WTC11 (cell line): ENCODE results near the gene OR4F15. TPM values are rescaled to one million over a fixed set of nuclear protein-coding genes. Genes with fewer than 3 reads are reported as not detected.

Experiments used
- ATAC-seq: fragments of 200-7000 bp; cut with Tn5 transposase; 2 replicates; pipeline ENCODE4 v1.10.0; 2021; ENCODE audit warnings: mild to moderate bottlenecking, moderate library complexity
- CTCF ChIA-PET: fragments of 300-600 bp; sonication (Branson Sonifier 250); formaldehyde crosslinking; loops from one replicate; lab custom pipeline; 2021; ENCODE audit warnings: antibody characterized with exemption; lab: Charles Lee
- POLR2A ChIA-PET: fragments of 350-600 bp; sonication (Branson Sonifier 250); formaldehyde crosslinking; loops from one replicate; lab custom pipeline; 2021; ENCODE audit warnings: antibody characterized with exemption; lab: Charles Lee
- DNase-seq: peaks from one replicate; pipeline ENCODE4 v3.0.0; 2021; ENCODE audit warnings: low spot score
- H3K27ac Mint-ChIP-seq: 2 replicates; pipeline ENCODE4 v1.8.0; 2021; ENCODE audit warnings: mixed read lengths
- H3K27me3 Mint-ChIP-seq: 2 replicates; pipeline ENCODE4 v1.8.0; 2021; ENCODE audit warnings: low read depth, mild to moderate bottlenecking, moderate library complexity, mixed read lengths
- H3K36me3 Mint-ChIP-seq: 2 replicates; pipeline ENCODE4 v1.8.0; 2021; ENCODE audit warnings: mixed read lengths
- H3K4me1 Mint-ChIP-seq: 2 replicates; pipeline ENCODE4 v1.8.0; 2022; ENCODE audit warnings: mixed read lengths
- H3K4me3 Mint-ChIP-seq: 2 replicates; pipeline ENCODE4 v1.8.0; 2021; ENCODE audit warnings: mild to moderate bottlenecking, moderate library complexity, mixed read lengths
- H3K9me3 Mint-ChIP-seq: 2 replicates; pipeline ENCODE4 v1.8.0; 2021; ENCODE audit warnings: mixed read lengths
- ARID4B ChIP-seq: sonication (generic); formaldehyde crosslinking; IDR thresholded peaks from 2 replicates; pipeline ENCODE4 v1.8.0; 2023; ENCODE audit warnings: missing genetic modification reagents, mild to moderate bottlenecking, borderline replicate concordance
- ELF4 ChIP-seq: sonication (generic); formaldehyde crosslinking; IDR thresholded peaks from 2 replicates; pipeline ENCODE4 v1.8.1; 2022; ENCODE audit warnings: low read depth, mild to moderate bottlenecking, moderate library complexity, missing genetic modification reagents
- GABPB1 ChIP-seq: sonication (generic); formaldehyde crosslinking; IDR thresholded peaks from 2 replicates; pipeline ENCODE4 v1.8.1; 2023; ENCODE audit warnings: mild to moderate bottlenecking, missing genetic modification reagents
- GTF2I ChIP-seq: fragments of 250-450 bp; sonication (Bioruptor Pico); conservative IDR thresholded peaks from 2 replicates; pipeline ENCODE4 v1.4.0; 2021; ENCODE audit warnings: mild to moderate bottlenecking
- IRF1 ChIP-seq: sonication (generic); formaldehyde crosslinking; IDR thresholded peaks from 2 replicates; pipeline ENCODE4 v1.8.0; 2023; ENCODE audit warnings: missing genetic modification reagents
- NFE2L1 ChIP-seq: sonication (generic); formaldehyde crosslinking; IDR thresholded peaks from 2 replicates; pipeline ENCODE4 v1.8.1; 2023; ENCODE audit warnings: missing genetic modification reagents
- NR2C2 ChIP-seq: sonication (generic); formaldehyde crosslinking; IDR thresholded peaks from 2 replicates; pipeline ENCODE4 v1.8.0; 2022; ENCODE audit warnings: mild to moderate bottlenecking, missing genetic modification reagents
- OVOL2 ChIP-seq: fragments of 250-450 bp; sonication (Bioruptor Pico); IDR thresholded peaks from 2 replicates; pipeline ENCODE4 v1.9.0; 2021; ENCODE audit warnings: mild to moderate bottlenecking, borderline replicate concordance
- SOX15 ChIP-seq: fragments of 250-450 bp; sonication (Bioruptor Pico); IDR thresholded peaks from 2 replicates; pipeline ENCODE4 v1.9.0; 2021; ENCODE audit warnings: mild to moderate bottlenecking
- STAT6 ChIP-seq: sonication (generic); formaldehyde crosslinking; conservative IDR thresholded peaks from 2 replicates; pipeline ENCODE4 v1.8.1; 2023; ENCODE audit warnings: mild to moderate bottlenecking, low read depth, missing genetic modification reagents, moderate library complexity
- TEAD1 ChIP-seq: sonication (generic); formaldehyde crosslinking; IDR thresholded peaks from 2 replicates; pipeline ENCODE4 v1.8.0; 2022; ENCODE audit warnings: mild to moderate bottlenecking, missing genetic modification reagents
- ZBTB21 ChIP-seq: sonication (generic); formaldehyde crosslinking; IDR thresholded peaks from 2 replicates; pipeline ENCODE4 v1.8.1; 2023; ENCODE audit warnings: mild to moderate bottlenecking, missing genetic modification reagents, borderline replicate concordance
- ZNF396 ChIP-seq: fragments of 250-450 bp; sonication (Bioruptor Pico); IDR thresholded peaks from 2 replicates; pipeline ENCODE4 v1.8.0; 2021; ENCODE audit warnings: mild to moderate bottlenecking, moderate library complexity, borderline replicate concordance
- total RNA-seq: library from RNA; stranded (reverse); gene quantifications from 3 replicates; pipeline ENCODE4 v1.2.3, GENCODE V29; 2021
- TF ChIP-seq, protein P1 (sequence below): sonication (generic); formaldehyde crosslinking; IDR thresholded peaks from 2 replicates; pipeline ENCODE4 v1.8.1; 2023; ENCODE audit warnings: mild to moderate bottlenecking, missing genetic modification reagents
- TF ChIP-seq, protein P2 (sequence below): fragments of 250-450 bp; sonication (Bioruptor Pico); IDR thresholded peaks from 2 replicates; pipeline ENCODE4 v1.9.0; 2021; ENCODE audit warnings: mild to moderate bottlenecking
- TF ChIP-seq, protein P3 (sequence below): sonication (generic); formaldehyde crosslinking; IDR thresholded peaks from 2 replicates; pipeline ENCODE4 v1.8.0; 2022; ENCODE audit warnings: missing genetic modification reagents
- TF ChIP-seq, protein P4 (sequence below): fragments of 250-450 bp; sonication (Bioruptor Pico); IDR thresholded peaks from 2 replicates; pipeline ENCODE4 v1.9.0; 2021; ENCODE audit warnings: mild to moderate bottlenecking

Gene OR4F15
- total RNA-seq, 1 experiment from 2014 or later: not detected

DNA sequence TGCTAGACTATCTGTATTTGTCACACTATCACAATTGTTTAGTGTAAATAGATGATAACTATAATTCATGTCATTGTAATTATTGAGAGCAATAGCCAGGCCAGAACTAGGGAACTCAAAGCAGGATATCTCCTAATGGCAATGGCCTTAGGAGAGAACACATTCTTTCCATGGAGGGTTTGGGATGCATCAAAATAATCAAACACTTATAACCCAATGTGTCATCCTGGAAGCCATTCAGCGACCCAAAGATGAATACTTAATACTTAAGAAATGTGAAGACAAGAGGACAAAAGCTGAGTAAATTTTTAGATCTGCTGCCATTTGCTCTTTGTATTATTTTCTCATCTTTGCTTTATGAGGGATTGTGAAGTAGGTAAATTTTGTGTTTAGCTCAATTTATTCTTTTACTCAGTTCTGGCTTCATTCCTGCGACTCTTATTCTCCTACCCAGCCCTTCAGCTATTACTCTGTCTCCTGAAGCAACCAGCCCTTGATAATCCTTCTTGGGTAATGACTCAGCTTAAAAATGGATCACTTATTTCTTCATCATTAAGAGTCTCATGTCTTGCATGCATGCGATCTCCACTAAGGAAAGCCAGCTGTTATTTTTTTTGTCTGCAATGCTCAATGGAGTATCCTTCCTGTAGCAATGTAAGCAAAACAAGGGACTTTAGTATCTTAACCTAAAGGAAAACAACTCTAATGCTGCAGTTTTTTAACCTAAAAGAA, 2.0 kb downstream of the OR4F15 start:
- H3K4me1 Mint-ChIP-seq: no peaks in the 10 kb centered on the region
- DNase-seq: no peak
- no peak overlapping the region for H3K4me3 Mint-ChIP-seq
- TF ChIP-seq TEAD1 (CRISPR knock-in tag): no peak
- TF ChIP-seq NR2C2 (CRISPR knock-in tag): no peak
- TF ChIP-seq OVOL2 (CRISPR knock-in tag): no peak
- TF ChIP-seq GTF2I (CRISPR knock-in tag): no peak
- TF ChIP-seq, protein P1, sequence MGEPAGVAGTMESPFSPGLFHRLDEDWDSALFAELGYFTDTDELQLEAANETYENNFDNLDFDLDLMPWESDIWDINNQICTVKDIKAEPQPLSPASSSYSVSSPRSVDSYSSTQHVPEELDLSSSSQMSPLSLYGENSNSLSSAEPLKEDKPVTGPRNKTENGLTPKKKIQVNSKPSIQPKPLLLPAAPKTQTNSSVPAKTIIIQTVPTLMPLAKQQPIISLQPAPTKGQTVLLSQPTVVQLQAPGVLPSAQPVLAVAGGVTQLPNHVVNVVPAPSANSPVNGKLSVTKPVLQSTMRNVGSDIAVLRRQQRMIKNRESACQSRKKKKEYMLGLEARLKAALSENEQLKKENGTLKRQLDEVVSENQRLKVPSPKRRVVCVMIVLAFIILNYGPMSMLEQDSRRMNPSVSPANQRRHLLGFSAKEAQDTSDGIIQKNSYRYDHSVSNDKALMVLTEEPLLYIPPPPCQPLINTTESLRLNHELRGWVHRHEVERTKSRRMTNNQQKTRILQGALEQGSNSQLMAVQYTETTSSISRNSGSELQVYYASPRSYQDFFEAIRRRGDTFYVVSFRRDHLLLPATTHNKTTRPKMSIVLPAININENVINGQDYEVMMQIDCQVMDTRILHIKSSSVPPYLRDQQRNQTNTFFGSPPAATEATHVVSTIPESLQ (CRISPR knock-in tag): no peak
- TF ChIP-seq GABPB1 (CRISPR knock-in tag): no peak
- no peak for TF ChIP-seq STAT6 (CRISPR knock-in tag)
- TF ChIP-seq ELF4 (CRISPR knock-in tag): no peak
- no peak for TF ChIP-seq SOX15 (CRISPR knock-in tag)
- no peak for TF ChIP-seq IRF1 (CRISPR knock-in tag)
- TF ChIP-seq, protein P2, sequence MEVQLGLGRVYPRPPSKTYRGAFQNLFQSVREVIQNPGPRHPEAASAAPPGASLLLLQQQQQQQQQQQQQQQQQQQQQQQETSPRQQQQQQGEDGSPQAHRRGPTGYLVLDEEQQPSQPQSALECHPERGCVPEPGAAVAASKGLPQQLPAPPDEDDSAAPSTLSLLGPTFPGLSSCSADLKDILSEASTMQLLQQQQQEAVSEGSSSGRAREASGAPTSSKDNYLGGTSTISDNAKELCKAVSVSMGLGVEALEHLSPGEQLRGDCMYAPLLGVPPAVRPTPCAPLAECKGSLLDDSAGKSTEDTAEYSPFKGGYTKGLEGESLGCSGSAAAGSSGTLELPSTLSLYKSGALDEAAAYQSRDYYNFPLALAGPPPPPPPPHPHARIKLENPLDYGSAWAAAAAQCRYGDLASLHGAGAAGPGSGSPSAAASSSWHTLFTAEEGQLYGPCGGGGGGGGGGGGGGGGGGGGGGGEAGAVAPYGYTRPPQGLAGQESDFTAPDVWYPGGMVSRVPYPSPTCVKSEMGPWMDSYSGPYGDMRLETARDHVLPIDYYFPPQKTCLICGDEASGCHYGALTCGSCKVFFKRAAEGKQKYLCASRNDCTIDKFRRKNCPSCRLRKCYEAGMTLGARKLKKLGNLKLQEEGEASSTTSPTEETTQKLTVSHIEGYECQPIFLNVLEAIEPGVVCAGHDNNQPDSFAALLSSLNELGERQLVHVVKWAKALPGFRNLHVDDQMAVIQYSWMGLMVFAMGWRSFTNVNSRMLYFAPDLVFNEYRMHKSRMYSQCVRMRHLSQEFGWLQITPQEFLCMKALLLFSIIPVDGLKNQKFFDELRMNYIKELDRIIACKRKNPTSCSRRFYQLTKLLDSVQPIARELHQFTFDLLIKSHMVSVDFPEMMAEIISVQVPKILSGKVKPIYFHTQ (CRISPR knock-in tag): no peak
- no peak for TF ChIP-seq ZBTB21 (CRISPR knock-in tag)
- no peak for TF ChIP-seq NFE2L1 (CRISPR knock-in tag)
- ATAC-seq: no peak
- peaks cover 12% of the 10 kb centered on the region for H3K27me3 Mint-ChIP-seq
- ChIA-PET CTCF (no interaction called here), POLR2A (no interaction called here)
- no peak overlapping the region for H3K27ac Mint-ChIP-seq
- no peaks in the 10 kb centered on the region for H3K36me3 Mint-ChIP-seq
- H3K9me3 Mint-ChIP-seq: no peaks in the 10 kb centered on the region

DNA sequence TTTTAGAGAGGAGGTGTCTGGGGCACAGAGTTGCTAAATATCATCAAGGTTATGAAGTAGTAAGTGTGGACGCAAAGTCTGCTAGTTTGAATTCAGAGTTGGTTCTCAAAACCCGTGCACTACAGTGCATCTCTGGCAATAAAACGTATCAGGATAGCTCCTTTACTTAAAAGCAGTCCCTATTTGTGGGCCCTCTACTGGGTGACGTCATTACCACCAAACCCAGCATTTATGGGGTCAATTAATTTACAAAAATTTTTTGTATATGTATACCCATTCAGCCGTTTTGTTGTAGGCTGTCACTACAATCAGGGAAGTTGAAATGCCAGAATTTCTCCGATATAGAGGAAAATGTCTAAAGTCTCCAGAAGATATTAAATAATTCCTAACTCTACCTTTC, 8.8 kb downstream of the OR4F15 start:
- Mint-ChIP-seq H3K4me3 (no peak overlapping the region), H3K27me3 (peaks cover 15% of the 10 kb centered on the region)
- TF ChIP-seq ZNF396 (CRISPR knock-in tag) (no peak), ARID4B (CRISPR knock-in tag) (no peak), OVOL2 (CRISPR knock-in tag) (no peak)
- TF ChIP-seq, protein P3, sequence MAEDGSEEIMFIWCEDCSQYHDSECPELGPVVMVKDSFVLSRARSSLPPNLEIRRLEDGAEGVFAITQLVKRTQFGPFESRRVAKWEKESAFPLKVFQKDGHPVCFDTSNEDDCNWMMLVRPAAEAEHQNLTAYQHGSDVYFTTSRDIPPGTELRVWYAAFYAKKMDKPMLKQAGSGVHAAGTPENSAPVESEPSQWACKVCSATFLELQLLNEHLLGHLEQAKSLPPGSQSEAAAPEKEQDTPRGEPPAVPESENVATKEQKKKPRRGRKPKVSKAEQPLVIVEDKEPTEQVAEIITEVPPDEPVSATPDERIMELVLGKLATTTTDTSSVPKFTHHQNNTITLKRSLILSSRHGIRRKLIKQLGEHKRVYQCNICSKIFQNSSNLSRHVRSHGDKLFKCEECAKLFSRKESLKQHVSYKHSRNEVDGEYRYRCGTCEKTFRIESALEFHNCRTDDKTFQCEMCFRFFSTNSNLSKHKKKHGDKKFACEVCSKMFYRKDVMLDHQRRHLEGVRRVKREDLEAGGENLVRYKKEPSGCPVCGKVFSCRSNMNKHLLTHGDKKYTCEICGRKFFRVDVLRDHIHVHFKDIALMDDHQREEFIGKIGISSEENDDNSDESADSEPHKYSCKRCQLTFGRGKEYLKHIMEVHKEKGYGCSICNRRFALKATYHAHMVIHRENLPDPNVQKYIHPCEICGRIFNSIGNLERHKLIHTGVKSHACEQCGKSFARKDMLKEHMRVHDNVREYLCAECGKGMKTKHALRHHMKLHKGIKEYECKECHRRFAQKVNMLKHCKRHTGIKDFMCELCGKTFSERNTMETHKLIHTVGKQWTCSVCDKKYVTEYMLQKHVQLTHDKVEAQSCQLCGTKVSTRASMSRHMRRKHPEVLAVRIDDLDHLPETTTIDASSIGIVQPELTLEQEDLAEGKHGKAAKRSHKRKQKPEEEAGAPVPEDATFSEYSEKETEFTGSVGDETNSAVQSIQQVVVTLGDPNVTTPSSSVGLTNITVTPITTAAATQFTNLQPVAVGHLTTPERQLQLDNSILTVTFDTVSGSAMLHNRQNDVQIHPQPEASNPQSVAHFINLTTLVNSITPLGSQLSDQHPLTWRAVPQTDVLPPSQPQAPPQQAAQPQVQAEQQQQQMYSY (CRISPR knock-in tag): no peak
- TF ChIP-seq, protein P4, sequence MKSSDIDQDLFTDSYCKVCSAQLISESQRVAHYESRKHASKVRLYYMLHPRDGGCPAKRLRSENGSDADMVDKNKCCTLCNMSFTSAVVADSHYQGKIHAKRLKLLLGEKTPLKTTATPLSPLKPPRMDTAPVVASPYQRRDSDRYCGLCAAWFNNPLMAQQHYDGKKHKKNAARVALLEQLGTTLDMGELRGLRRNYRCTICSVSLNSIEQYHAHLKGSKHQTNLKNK (CRISPR knock-in tag): no peak

More for the DNA sequence above, 8.8 kb downstream of the OR4F15 start:
- ATAC-seq (no peak), DNase-seq (no peak)
- no peaks in the 10 kb centered on the region for H3K36me3 Mint-ChIP-seq
- CTCF ChIA-PET: no interaction called here
- POLR2A ChIA-PET: no interaction called here
- H3K9me3 Mint-ChIP-seq: peaks cover 4% of the 10 kb centered on the region; the same call in 1 of the 2 replicates
- no peaks in the 10 kb centered on the region for H3K4me1 Mint-ChIP-seq
- no peak overlapping the region for H3K27ac Mint-ChIP-seq
